Esophagus squamous epithelium (tissue), 5 donors: Measurements from ENCODE around the gene ZAP70. TPM values are rescaled to one million over a fixed set of nuclear protein-coding genes. Genes with fewer than 3 reads are reported as not detected.
"Not testable (repeated sequence)": the region's sequence is repeated elsewhere in the genome, so short reads cannot be mapped to it uniquely, and the experiment has no call there.

Source experiments
- DNase-seq: peaks from one replicate; lab custom pipeline; 2025; lab: John Stamatoyannopoulos, UW
- H3K27ac ChIP-seq, 4 donors: fragments of 200-600 bp; sonication (generic); one replicate each; pipeline ENCODE4 v1.5.1; 2016 to 2019; ENCODE audit warnings: mild to moderate bottlenecking in 1 of 4
- H3K27me3 ChIP-seq, 4 donors: fragments of 200-600 bp; sonication (generic); 1 replicate in 3 of 4; 2 replicates in 1 of 4; pipeline versions ENCODE4 v1.5.1 to v1.6.0; 2017 to 2021; ENCODE audit warnings: antibody characterized with exemption in 1 of 4
- H3K36me3 ChIP-seq, 3 donors: fragments of 200-600 bp; sonication (generic); one replicate each; pipeline ENCODE4 v1.5.1; 2016 to 2019
- H3K4me1 ChIP-seq, 3 donors: fragments of 200-600 bp; sonication (generic); one replicate each; pipeline ENCODE4 v1.5.1; 2017 to 2019
- H3K4me3 ChIP-seq, 4 donors: fragments of 200-600 bp; sonication (generic); 1 replicate in 3 of 4; 2 replicates in 1 of 4; pipeline ENCODE4 v1.5.1; 2016 to 2019; ENCODE audit warnings: mild to moderate bottlenecking in 2 of 4, moderate library complexity in 1 of 4
- H3K9me3 ChIP-seq, 3 donors: fragments of 200-600 bp; sonication (generic); one replicate each; pipeline ENCODE4 v1.5.1; 2016 to 2019
- CTCF ChIP-seq, 6 experiments: fragments of 450-650 bp in 4 of 6; fragments of 200-600 bp in 2 of 6; sonication (generic) in 2 of 6; IDR thresholded peaks; one replicate each; pipeline ENCODE4 v1.5.1; 2016 to 2019; ENCODE audit warnings: antibody characterized with exemption in 6 of 6, mild to moderate bottlenecking in 4 of 6, moderate library complexity in 4 of 6
- POLR2A ChIP-seq, 4 donors: fragments of 450-650 bp; IDR thresholded peaks; one replicate each; pipeline ENCODE4 v1.6.1; 2017; ENCODE audit warnings: antibody characterized with exemption in 4 of 4, mild to moderate bottlenecking in 4 of 4, moderate library complexity in 3 of 4
- WGBS, 2 donors: methylation state at CpG; one replicate each; pipeline ENCODE4 v1.1.5; 2018; 5-methylcytosine and 5-hydroxymethylcytosine counted together
- intact Hi-C: fragments of 100-400 bp; cut with DNase I; formaldehyde crosslinking; loops from one replicate; pipeline ENCODE4 v1.15.0; 2022
- total RNA-seq, 4 donors: library from RNA; depleted of rRNA; stranded (reverse); fragments of >200 nt; gene quantifications; one replicate each; pipeline ENCODE4 v1.1.0, GENCODE V29; 2016
- donor health status: DM: yes; HTN: yes; CAD: no.

The ZAP70 gene
- total RNA-seq, 4 donors from 2014 or later = 2.2 to 7.8 (median 3.3) TPM

- Histone ChIP-seq H3K9me3 (no peaks in the 10 kb centered on the region), H3K4me1 (no peaks in the 10 kb centered on the region), H3K27me3 (no peaks in the 10 kb centered on the region), H3K36me3 (no peaks in the 10 kb centered on the region), H3K4me3 (no peak overlapping the region), H3K27ac (no peak overlapping the region)
- WGBS, 2 donors = 61 to 68% methylated on average over 6 to 8 of the region's 8 CpGs
- TF ChIP-seq CTCF (IDR thresholded peaks at IDR 0.05) (no peak), POLR2A (IDR thresholded peaks at IDR 0.05) (no peak)
- DNase-seq = no peak
- intact Hi-C loops = no loop called here
Observed at GRCh38 chr2:97673915-97674283, 39.5 kb upstream of the ZAP70 start.

GRCh38 chr2:97675430-97676113, 37.8 kb upstream of the ZAP70 start:
- Histone ChIP-seq H3K36me3 (no peaks in the 10 kb centered on the region), H3K27ac (no peak overlapping the region), H3K4me3 (no peak overlapping the region), H3K27me3 (no peaks in the 10 kb centered on the region), H3K4me1 (no peaks in the 10 kb centered on the region), H3K9me3 (no peaks in the 10 kb centered on the region)
- intact Hi-C loops = no loop called here
- TF ChIP-seq CTCF (IDR thresholded peaks at IDR 0.05) (no peak), POLR2A (IDR thresholded peaks at IDR 0.05) (no peak)
- no peak for DNase-seq
- 53 to 55% methylated on average over 4 to 5 of the region's 5 CpGs for WGBS, 2 donors

GRCh38 chr2:97676620-97677019, 36.8 kb upstream of the ZAP70 start:
- no peaks in the 10 kb centered on the region for H3K9me3 ChIP-seq
- H3K4me1 ChIP-seq = no peaks in the 10 kb centered on the region
- 88 to 100% methylated on average over 1 of the region's 1 CpG for WGBS, 2 donors
- H3K4me3 ChIP-seq = no peak overlapping the region
- intact Hi-C loops = no loop called here
- no peaks in the 10 kb centered on the region for H3K27me3 ChIP-seq
- H3K27ac ChIP-seq = no peak overlapping the region
- TF ChIP-seq CTCF (IDR thresholded peaks at IDR 0.05) (no peak), POLR2A (IDR thresholded peaks at IDR 0.05) (no peak)
- DNase-seq = no peak
- no peaks in the 10 kb centered on the region for H3K36me3 ChIP-seq

GRCh38 chr2:97677480-97677879, 35.9 kb upstream of the ZAP70 start:
- WGBS, 2 donors = 80 to 91% methylated on average over 2 of the region's 2 CpGs
- DNase-seq = no peak
- Histone ChIP-seq H3K4me1 (no peaks in the 10 kb centered on the region), H3K4me3 (no peak overlapping the region), H3K27ac (no peak overlapping the region), H3K36me3 (no peaks in the 10 kb centered on the region), H3K9me3 (no peaks in the 10 kb centered on the region), H3K27me3 (no peaks in the 10 kb centered on the region)
- TF ChIP-seq CTCF (IDR thresholded peaks at IDR 0.05) = no peak
- TF ChIP-seq POLR2A (IDR thresholded peaks at IDR 0.05) = no peak
- intact Hi-C loops = no loop called here

DNA sequence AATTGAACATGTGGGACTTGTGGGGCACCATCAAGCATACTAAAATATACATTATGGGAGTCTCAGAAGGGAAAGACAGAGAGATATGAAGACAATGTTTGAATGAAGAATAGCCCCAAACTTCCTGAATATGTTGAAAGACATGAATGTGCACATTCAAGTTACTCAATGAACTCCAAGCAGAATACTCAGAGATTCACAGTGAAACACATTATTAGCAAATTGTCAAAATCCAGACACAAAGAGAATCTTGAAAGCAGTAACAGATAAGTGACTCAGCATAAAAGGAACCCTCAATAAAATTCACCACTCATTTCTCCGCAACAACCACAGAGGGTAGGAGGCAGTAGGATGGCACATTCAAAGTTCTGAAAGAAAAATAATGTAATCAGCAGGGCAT, 35.1 kb upstream of the ZAP70 start:
- no peaks in the 10 kb centered on the region for H3K9me3 ChIP-seq
- no peaks in the 10 kb centered on the region for H3K27me3 ChIP-seq
- TF ChIP-seq CTCF (IDR thresholded peaks at IDR 0.05) (no peak), POLR2A (IDR thresholded peaks at IDR 0.05) (no peak)
- WGBS, 2 donors = 84 to 100% methylated on average over 1 of the region's 1 CpG
- H3K4me1 ChIP-seq = no peaks in the 10 kb centered on the region
- intact Hi-C loops = no loop called here
- H3K4me3 ChIP-seq = no peak overlapping the region
- no peak for DNase-seq
- no peaks in the 10 kb centered on the region for H3K36me3 ChIP-seq
- H3K27ac ChIP-seq = no peak overlapping the region

DNA sequence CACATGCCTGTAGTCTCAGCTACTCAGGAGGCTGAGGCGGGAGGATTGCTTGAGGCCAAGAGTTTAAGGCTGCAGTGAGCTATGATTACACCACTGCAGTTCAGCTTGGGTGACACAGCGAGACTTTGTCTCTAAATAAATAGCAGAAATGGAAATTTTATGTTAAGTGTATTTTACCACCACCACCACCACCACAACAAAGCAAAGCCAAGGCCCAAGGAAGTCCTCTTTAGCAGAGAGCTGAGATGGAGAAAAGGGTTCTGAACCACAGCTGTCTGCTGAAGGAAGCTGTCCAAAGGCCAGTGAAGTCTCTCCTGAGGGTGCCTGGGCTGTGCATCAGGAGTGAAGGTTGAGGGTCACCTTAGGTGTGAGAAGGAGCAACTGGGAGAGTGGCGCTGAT, 26.1 kb upstream of the ZAP70 start:
- H3K4me1 ChIP-seq, H3K27ac ChIP-seq, H3K36me3 ChIP-seq, H3K9me3 ChIP-seq, H3K27me3 ChIP-seq, intact Hi-C loops, H3K4me3 ChIP-seq, DNase-seq: not testable (repeated sequence)
- WGBS, 2 donors = 78 to 83% methylated on average over 2 of the region's 3 CpGs
